Muscle of leg (tissue), 16 donors: ENCODE measurements around the gene DGLUCY. TPM values are rescaled to one million over a fixed set of nuclear protein-coding genes. Genes with fewer than 3 reads are reported as not detected.

Source experiments
- DNase-seq: peaks from one replicate; pipeline ENCODE4 v3.0.0; 2013
- H3K27ac ChIP-seq: one replicate; pipeline ENCODE4 v1.5.1; 2013; ENCODE audit warnings: mild to moderate bottlenecking, low read length, control low read depth
- H3K27me3 ChIP-seq: one replicate; pipeline ENCODE4 v1.6.1; 2013; ENCODE audit warnings: low read length; ENCODE audit not compliant: control insufficient read depth, insufficient read depth
- H3K36me3 ChIP-seq: one replicate; pipeline ENCODE4 v1.6.1; 2013; ENCODE audit warnings: low read length; ENCODE audit not compliant: control insufficient read depth, insufficient read depth
- H3K4me1 ChIP-seq: one replicate; pipeline ENCODE4 v1.6.1; 2013; ENCODE audit warnings: low read length; ENCODE audit not compliant: control insufficient read depth, insufficient read depth
- H3K4me3 ChIP-seq: one replicate; pipeline ENCODE4 v1.5.1; 2013; ENCODE audit warnings: low read length, control low read depth
- H3K9me3 ChIP-seq: replicated peaks from 2 replicates; pipeline ENCODE4 v1.6.1; 2013; ENCODE audit warnings: low read depth, low read length; ENCODE audit not compliant: control insufficient read depth
- WGBS: methylation state at CpG from one replicate; pipeline ENCODE4 v1.1.5; 2013; ENCODE audit warnings: missing lambda C conversion rate; ENCODE audit not compliant: insufficient coverage; 5-methylcytosine and 5-hydroxymethylcytosine counted together
- long read RNA-seq, 11 donors: transcript quantifications; one replicate each; lab custom pipeline, GENCODE V29; 2026
- polyA plus RNA-seq, 8 donors: library from polyadenylated mRNA; unstranded; fragments of 120-200 nt; gene quantifications; one replicate each; pipeline versions ENCODE4 v1.2.1 to v1.2.3, GENCODE V29; 2013; ENCODE audit warnings: inconsistent platforms in 1 of 8, low replicate concordance in 1 of 8; ENCODE audit not compliant: insufficient read length in 8 of 8, insufficient read depth in 1 of 8
- total RNA-seq: library from RNA; stranded (reverse); fragments of 120-200 nt; gene quantifications from one replicate; pipeline ENCODE4 v1.2.4, GENCODE V29; 2013

DGLUCY gene, protein sequence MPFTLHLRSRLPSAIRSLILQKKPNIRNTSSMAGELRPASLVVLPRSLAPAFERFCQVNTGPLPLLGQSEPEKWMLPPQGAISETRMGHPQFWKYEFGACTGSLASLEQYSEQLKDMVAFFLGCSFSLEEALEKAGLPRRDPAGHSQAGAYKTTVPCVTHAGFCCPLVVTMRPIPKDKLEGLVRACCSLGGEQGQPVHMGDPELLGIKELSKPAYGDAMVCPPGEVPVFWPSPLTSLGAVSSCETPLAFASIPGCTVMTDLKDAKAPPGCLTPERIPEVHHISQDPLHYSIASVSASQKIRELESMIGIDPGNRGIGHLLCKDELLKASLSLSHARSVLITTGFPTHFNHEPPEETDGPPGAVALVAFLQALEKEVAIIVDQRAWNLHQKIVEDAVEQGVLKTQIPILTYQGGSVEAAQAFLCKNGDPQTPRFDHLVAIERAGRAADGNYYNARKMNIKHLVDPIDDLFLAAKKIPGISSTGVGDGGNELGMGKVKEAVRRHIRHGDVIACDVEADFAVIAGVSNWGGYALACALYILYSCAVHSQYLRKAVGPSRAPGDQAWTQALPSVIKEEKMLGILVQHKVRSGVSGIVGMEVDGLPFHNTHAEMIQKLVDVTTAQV
- total RNA-seq (29.2 TPM), polyA plus RNA-seq (10 to 100 TPM; 22.8 to 27.9 (median 25.7) TPM)
- long read RNA-seq, donor 1 = 0 reads
- long read RNA-seq, donor 2 = 0 reads
- long read RNA-seq, donor 3, partial matches to known transcripts = 0 of 4 reads
- long read RNA-seq, donor 3, other reads (novel, unspliced or antisense) = 0 of 4 reads
- long read RNA-seq, donor 4, partial matches to known transcripts = 0 of 1 reads
- long read RNA-seq, donor 4, other reads (novel, unspliced or antisense) = 0 of 1 reads
- long read RNA-seq, donor 5, partial matches to known transcripts = 5 of 6 reads
- long read RNA-seq, donor 5, other reads (novel, unspliced or antisense) = 0 of 6 reads
- long read RNA-seq, donor 6, partial matches to known transcripts = 5 of 5 reads
- long read RNA-seq, donor 6, other reads (novel, unspliced or antisense) = 0 of 5 reads
- long read RNA-seq, donor 7 = 0 reads
- long read RNA-seq, donor 8, partial matches to known transcripts = 0 of 2 reads
- long read RNA-seq, donor 8, other reads (novel, unspliced or antisense) = 0 of 2 reads
- long read RNA-seq, donor 9 = 0 reads
- long read RNA-seq, donor 10, partial matches to known transcripts = 0 of 3 reads
- long read RNA-seq, donor 10, other reads (novel, unspliced or antisense) = 0 of 3 reads
- long read RNA-seq, donor 11, partial matches to known transcripts = 0 of 1 reads
- long read RNA-seq, donor 11, other reads (novel, unspliced or antisense) = 0 of 1 reads

DNA sequence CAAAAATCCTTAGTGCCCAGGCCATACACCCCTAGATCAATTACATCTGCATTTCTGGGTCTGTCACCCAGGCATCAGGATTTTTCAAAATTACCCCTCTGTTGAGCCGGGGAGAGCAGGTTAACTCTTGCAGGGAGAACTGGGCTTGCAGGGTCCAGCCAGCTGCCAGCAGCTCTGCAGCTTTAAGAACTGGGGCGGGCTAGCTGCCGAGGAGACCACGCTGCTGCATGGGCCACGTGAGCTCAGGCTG is at the start of gene DGLUCY:
Gene DGLUCY, plus strand, starts transcription at position 245 of the 250 bp plus-strand sequence. CDS start 46,222 bp downstream, outside the sequence.
- 0% methylated on average over 5 of the region's 5 CpGs for WGBS
- H3K4me1 ChIP-seq = peaks cover 30% of the 10 kb centered on the region
- peak within 1 kb of the TSS; percentile 63 for H3K4me3 ChIP-seq
- H3K27me3 ChIP-seq = no peaks in the 10 kb centered on the region
- H3K27ac ChIP-seq = peak within 1 kb of the TSS; percentile 96
- peaks cover 2% of the 10 kb centered on the region for H3K36me3 ChIP-seq
- peak; percentile 93 for DNase-seq
- no peaks in the 10 kb centered on the region for H3K9me3 ChIP-seq

DNA sequence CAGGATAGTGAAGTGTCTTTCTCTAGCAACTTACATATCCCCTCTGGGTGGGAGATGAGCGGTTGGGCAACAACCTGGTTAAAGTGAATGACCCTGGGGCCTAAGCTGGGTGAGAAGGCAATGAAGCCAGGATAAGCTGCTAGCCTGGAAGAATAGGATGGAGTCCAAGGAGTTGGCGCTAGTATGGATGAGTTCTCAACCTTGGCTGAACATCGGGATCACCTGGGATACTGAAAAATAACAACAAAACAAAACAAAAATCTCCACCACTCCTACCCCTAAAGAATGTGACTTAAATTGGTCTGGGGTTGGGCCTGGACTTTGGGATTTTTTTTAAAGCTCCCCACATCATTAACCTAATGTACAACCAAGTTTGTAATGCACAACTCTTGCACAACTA is 48.6 kb upstream of the DGLUCY start:
- H3K9me3 ChIP-seq = no peaks in the 10 kb centered on the region
- peak; percentile 86 for DNase-seq
- H3K27me3 ChIP-seq = no peaks in the 10 kb centered on the region
- H3K36me3 ChIP-seq = no peaks in the 10 kb centered on the region
- peaks cover 13% of the 10 kb centered on the region for H3K4me1 ChIP-seq
- no peak overlapping the region for H3K4me3 ChIP-seq
- WGBS = 40% methylated on average over 1 of the region's 3 CpGs
- H3K27ac ChIP-seq = peak overlapping the region; percentile 83

DNA sequence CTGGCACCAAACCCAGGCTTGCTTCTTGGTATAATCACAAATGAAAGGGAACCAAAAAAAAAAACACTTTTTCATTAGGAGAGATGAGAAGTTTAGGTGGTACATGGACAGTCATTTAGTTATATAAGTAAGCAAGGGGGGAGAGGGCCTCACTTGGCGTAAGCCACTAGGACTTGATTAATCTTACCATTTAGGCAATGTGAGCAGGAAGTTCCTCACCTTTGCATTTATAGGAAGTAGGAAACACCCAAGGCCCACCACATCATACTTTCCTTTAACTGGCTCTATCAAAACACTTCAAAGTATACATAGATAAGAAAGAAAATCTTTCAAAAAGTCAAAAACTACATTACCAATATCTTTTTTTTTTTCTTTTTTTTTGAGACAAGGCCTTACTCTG is 46.7 kb upstream of the DGLUCY start:
- H3K9me3 ChIP-seq = no peaks in the 10 kb centered on the region
- no peak for DNase-seq
- H3K4me1 ChIP-seq = peaks cover 10% of the 10 kb centered on the region
- H3K36me3 ChIP-seq = no peaks in the 10 kb centered on the region
- no peak overlapping the region for H3K27ac ChIP-seq
- H3K27me3 ChIP-seq = no peaks in the 10 kb centered on the region
- H3K4me3 ChIP-seq = no peak overlapping the region
- WGBS = no CpG with 5 or more reads among the region's 1 CpG

DNA sequence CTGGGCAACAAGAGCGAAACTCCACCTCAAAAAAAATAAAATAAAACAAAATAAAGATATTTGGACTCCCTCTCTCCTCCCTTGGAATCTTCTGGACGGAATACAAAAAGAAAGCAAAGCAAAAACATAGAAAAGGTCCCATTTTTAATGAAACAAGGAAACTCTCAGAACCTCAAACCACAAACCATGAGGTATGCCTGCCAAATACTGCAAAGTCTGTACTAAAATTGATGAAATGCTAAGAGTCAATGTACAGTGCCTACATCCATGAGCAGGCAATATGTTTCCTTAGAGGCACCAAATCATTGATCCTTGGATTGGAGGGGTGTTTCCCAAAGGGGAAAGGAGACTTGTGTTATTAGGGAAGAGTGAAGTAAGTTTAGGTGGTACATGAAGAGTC is 45.2 kb upstream of the DGLUCY start:
- no peak overlapping the region for H3K4me3 ChIP-seq
- H3K4me1 ChIP-seq = peaks cover 10% of the 10 kb centered on the region
- no peaks in the 10 kb centered on the region for H3K27me3 ChIP-seq
- no peak overlapping the region for H3K27ac ChIP-seq
- H3K36me3 ChIP-seq = no peaks in the 10 kb centered on the region
- DNase-seq = no peak
- WGBS = no CpG with 5 or more reads among the region's 2 CpGs
- H3K9me3 ChIP-seq = no peaks in the 10 kb centered on the region

DNA sequence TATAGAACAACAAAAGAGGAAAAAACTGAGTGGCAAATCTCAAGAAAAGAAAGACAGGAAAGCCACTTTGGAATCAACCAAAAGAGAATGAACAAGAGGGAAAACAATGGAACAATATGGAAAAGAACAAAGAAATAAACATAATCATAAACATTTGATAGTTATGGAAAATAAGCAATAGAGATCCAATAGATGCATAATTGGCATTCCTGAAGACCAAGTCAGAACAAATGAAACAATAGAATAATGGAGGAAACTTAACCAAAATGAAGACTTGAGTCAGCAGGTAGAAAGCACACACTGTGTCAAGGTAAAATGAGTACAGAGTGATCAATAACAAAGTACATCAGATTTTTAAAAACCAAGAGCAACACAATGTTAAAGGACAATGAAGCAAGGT is 43.3 kb upstream of the DGLUCY start:
- Histone ChIP-seq H3K27me3 (no peaks in the 10 kb centered on the region), H3K4me1 (peaks cover 4% of the 10 kb centered on the region), H3K27ac (no peak overlapping the region), H3K36me3 (no peaks in the 10 kb centered on the region), H3K4me3 (no peak overlapping the region), H3K9me3 (no peaks in the 10 kb centered on the region)
- no peak for DNase-seq

DNA sequence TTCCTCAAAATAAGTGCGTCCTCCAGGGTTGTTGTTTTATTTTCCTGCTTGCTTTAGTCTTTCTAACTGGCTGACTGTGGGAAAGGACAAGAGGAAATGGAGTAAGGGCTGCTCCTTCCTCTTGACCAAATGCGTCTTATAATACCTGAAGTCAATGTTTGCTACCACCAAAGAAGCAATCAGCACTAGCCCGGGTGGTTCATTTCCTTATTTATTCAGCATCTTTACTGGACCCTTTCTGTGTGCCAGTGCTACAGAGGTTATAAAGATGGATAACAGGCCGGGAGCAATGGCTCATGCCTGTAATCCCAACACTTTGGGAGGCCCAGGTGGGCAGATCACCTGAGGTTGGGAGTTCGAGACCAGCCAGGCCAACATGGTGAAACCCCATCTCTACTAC is 38.3 kb upstream of the DGLUCY start:
- Histone ChIP-seq H3K4me3 (no peak overlapping the region), H3K4me1 (no peaks in the 10 kb centered on the region), H3K27ac (no peak overlapping the region), H3K36me3 (no peaks in the 10 kb centered on the region), H3K9me3 (no peaks in the 10 kb centered on the region), H3K27me3 (no peaks in the 10 kb centered on the region)
- no peak for DNase-seq
- 80% methylated on average over 1 of the region's 5 CpGs for WGBS

DNA sequence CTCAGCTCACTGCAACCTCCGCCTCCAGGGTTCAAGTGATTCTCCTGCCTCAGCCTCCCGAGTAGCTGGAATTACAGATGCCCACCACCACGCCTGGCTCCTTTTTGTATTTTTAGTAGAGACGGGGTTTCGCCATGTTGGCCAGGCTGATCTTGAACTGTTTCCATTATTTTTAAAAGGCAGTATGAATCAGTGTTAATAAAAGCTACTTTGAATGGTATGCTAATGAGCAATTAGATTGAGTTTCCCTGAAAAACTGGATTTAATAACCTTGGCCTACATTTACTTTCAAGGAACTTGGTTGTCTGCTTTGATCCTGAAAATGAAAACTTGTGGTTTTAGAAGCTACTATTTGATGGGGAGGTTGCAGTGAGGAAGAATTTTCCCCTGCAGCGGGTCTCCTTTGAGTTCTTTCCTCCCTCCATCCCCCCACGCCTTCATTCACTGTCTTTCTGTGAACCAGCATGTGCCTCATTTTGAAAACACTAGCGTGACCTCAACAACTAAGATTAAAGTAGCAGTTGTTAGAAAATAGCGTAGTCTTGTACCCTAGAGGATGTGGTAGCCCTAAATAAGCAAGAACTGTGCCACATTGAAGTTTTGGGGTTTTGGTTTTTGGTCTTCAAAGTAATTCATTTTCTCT is 35.7 kb upstream of the DGLUCY start:
- Histone ChIP-seq H3K27me3 (no peaks in the 10 kb centered on the region), H3K27ac (no peak overlapping the region), H3K4me1 (no peaks in the 10 kb centered on the region), H3K4me3 (no peak overlapping the region), H3K9me3 (no peaks in the 10 kb centered on the region), H3K36me3 (no peaks in the 10 kb centered on the region)
- no peak for DNase-seq
- 90% methylated on average over 4 of the region's 9 CpGs for WGBS

DNA sequence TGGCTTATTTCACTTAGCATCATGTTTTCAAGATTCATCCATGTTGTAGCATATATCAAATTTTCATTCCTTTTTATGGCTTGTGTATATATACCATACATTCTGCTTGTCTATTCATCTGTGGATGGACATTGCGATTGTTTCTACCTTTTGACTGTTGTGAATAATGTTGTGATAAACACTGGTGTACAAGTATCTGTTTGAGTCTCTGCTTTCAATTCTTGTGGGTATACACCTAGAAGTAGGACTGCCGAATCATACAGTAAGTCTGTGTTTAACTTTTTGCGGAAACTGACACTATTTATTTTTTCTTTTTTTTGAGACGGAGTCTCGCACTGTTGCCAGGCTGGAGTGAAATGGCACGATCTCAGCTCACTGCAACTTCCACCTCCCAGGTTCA is 33.8 kb upstream of the DGLUCY start:
- no peak overlapping the region for H3K27ac ChIP-seq
- no peaks in the 10 kb centered on the region for H3K4me1 ChIP-seq
- no peaks in the 10 kb centered on the region for H3K9me3 ChIP-seq
- no peaks in the 10 kb centered on the region for H3K36me3 ChIP-seq
- DNase-seq = no peak
- no peaks in the 10 kb centered on the region for H3K27me3 ChIP-seq
- no peak overlapping the region for H3K4me3 ChIP-seq
- 93% methylated on average over 5 of the region's 6 CpGs for WGBS

DNA sequence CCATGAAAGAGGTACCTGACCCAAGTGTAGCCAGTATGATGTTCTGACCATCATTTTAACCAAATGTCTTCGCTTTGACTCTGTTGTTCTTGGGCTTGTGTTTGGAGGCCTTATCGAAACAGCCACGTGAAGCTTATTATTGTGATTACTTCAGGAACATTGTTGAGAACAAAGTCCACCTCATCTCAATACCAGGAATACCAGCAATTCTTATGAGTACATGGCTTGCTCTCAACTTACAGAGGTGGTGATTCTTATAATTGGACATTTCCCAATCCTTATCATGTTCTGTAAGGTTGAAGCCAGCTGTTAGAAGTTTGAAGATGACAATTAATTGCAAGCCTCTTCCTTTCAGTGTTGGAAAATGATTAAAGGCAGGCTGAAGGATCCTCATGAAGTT is 31.6 kb upstream of the DGLUCY start:
- no peaks in the 10 kb centered on the region for H3K36me3 ChIP-seq
- no peaks in the 10 kb centered on the region for H3K27me3 ChIP-seq
- H3K9me3 ChIP-seq = no peaks in the 10 kb centered on the region
- no peaks in the 10 kb centered on the region for H3K4me1 ChIP-seq
- DNase-seq = no peak
- H3K27ac ChIP-seq = no peak overlapping the region
- WGBS = no CpG with 5 or more reads among the region's 3 CpGs
- H3K4me3 ChIP-seq = no peak overlapping the region
